DOHH2 (cell line): ENCODE data around the gene CASQ1.

Experiments used
- H3F3A ChIP-seq: fragments of 200-600 bp; sonication (generic), shearing (Covaris generic); 2 replicates; pipeline ENCODE4 v1.6.0; 2016; ENCODE audit warnings: antibody characterized with exemption, mild to moderate bottlenecking; ENCODE audit not compliant: control insufficient read depth, insufficient read depth
- H3K27ac ChIP-seq: fragments of 200-600 bp; sonication (generic); 2 replicates; pipeline ENCODE4 v1.5.1; 2014; ENCODE audit warnings: low read depth, mild to moderate bottlenecking, low read length, moderate library complexity
- H3K27me3 ChIP-seq: fragments of 200-600 bp; sonication (generic); 2 replicates; pipeline ENCODE4 v1.6.1; 2014; ENCODE audit warnings: mild to moderate bottlenecking, low read length, mixed read lengths; ENCODE audit not compliant: control insufficient read depth
- H3K36me3 ChIP-seq: fragments of 200-600 bp; sonication (generic); 2 replicates; pipeline ENCODE4 v1.6.1; 2014; ENCODE audit warnings: mild to moderate bottlenecking, low read length, moderate library complexity, mixed read lengths; ENCODE audit not compliant: control insufficient read depth
- H3K4me1 ChIP-seq: fragments of 200-600 bp; sonication (generic); 2 replicates; pipeline ENCODE4 v1.6.1; 2014; ENCODE audit warnings: mild to moderate bottlenecking, low read length, mixed read lengths; ENCODE audit not compliant: control insufficient read depth
- H3K4me2 ChIP-seq: fragments of 200-600 bp; sonication (generic); 2 replicates; pipeline ENCODE4 v1.6.0; 2014; ENCODE audit warnings: mild to moderate bottlenecking, low read length, moderate library complexity
- H3K4me3 ChIP-seq: fragments of 200-600 bp; sonication (generic); 2 replicates; pipeline ENCODE4 v1.5.1; 2014; ENCODE audit warnings: mild to moderate bottlenecking, low read length, mixed read lengths
- H3K79me2 ChIP-seq: fragments of 200-600 bp; sonication (generic); 2 replicates; pipeline ENCODE4 v1.6.1; 2014; ENCODE audit warnings: mild to moderate bottlenecking, low read length, mixed read lengths; ENCODE audit not compliant: control insufficient read depth
- H3K9me2 ChIP-seq: fragments of 200-600 bp; sonication (generic); replicated peaks from 2 replicates; pipeline ENCODE4 v1.6.1; 2014; ENCODE audit warnings: mild to moderate bottlenecking, low read length, mixed read lengths; ENCODE audit not compliant: control insufficient read depth
- H3K9me3 ChIP-seq: fragments of 200-600 bp; sonication (generic); 2 replicates; pipeline ENCODE4 v1.6.1; 2014; ENCODE audit warnings: antibody characterized with exemption, low read length, mixed read lengths; ENCODE audit not compliant: control insufficient read depth, insufficient read depth
- H4K20me1 ChIP-seq: fragments of 200-600 bp; sonication (generic); 2 replicates; pipeline ENCODE4 v1.6.0; 2014; ENCODE audit warnings: low read depth, mild to moderate bottlenecking, antibody characterized with exemption, low read length, moderate library complexity; ENCODE audit not compliant: control insufficient read depth, insufficient read depth
- CTCF ChIP-seq: fragments of 200-600 bp; sonication (generic); IDR thresholded peaks from one replicate; pipeline ENCODE4 v1.5.1; 2014; ENCODE audit warnings: antibody characterized with exemption, mild to moderate bottlenecking, low read depth, low read length; ENCODE audit not compliant: poor library complexity, severe bottlenecking
- EZH2phosphoT487 ChIP-seq: fragments of 200-600 bp; sonication (generic); IDR thresholded peaks from 2 replicates; pipeline ENCODE4 v1.6.1; 2017; ENCODE audit warnings: borderline replicate concordance, mild to moderate bottlenecking, antibody characterized with exemption, low read length, moderate library complexity, mixed read lengths

The CASQ1 gene

GRCh38 chr1:160206036-160206389, 15.6 kb downstream of the CASQ1 start:
- no peaks in the 10 kb centered on the region for H3K9me2 ChIP-seq
- H3K27ac ChIP-seq: peak overlapping the region; percentile 100
- peaks cover 58% of the 10 kb centered on the region for H3K79me2 ChIP-seq
- H4K20me1 ChIP-seq: no peaks in the 10 kb centered on the region; the same call in 1 of the 2 replicates
- peak overlapping the region; percentile 93 for H3K4me2 ChIP-seq
- H3K4me1 ChIP-seq: peaks cover 43% of the 10 kb centered on the region
- no peaks in the 10 kb centered on the region for H3K27me3 ChIP-seq
- peaks cover 10% of the 10 kb centered on the region for H3F3A ChIP-seq
- H3K36me3 ChIP-seq: peaks cover 56% of the 10 kb centered on the region
- TF ChIP-seq CTCF: no peak
- no peak for TF ChIP-seq EZH2phosphoT487
- peak overlapping the region; percentile 97 for H3K4me3 ChIP-seq
- H3K9me3 ChIP-seq: no peaks in the 10 kb centered on the region

GRCh38 chr1:160206421-160207117, 16.2 kb downstream of the CASQ1 start:
- peak overlapping the region; percentile 93 for H3K4me2 ChIP-seq
- no peaks in the 10 kb centered on the region for H3K27me3 ChIP-seq
- H3K4me1 ChIP-seq: peaks cover 42% of the 10 kb centered on the region
- peaks cover 10% of the 10 kb centered on the region for H3F3A ChIP-seq
- peak overlapping the region; percentile 97 for H3K4me3 ChIP-seq
- TF ChIP-seq CTCF (no peak), EZH2phosphoT487 (no peak)
- H3K9me3 ChIP-seq: no peaks in the 10 kb centered on the region
- peaks cover 62% of the 10 kb centered on the region for H3K36me3 ChIP-seq
- peaks cover 60% of the 10 kb centered on the region for H3K79me2 ChIP-seq
- no peaks in the 10 kb centered on the region for H3K9me2 ChIP-seq
- no peaks in the 10 kb centered on the region; the same call in 1 of the 2 replicates for H4K20me1 ChIP-seq
- H3K27ac ChIP-seq: peak overlapping the region; percentile 100

GRCh38 chr1:160207118-160207650, 16.8 kb downstream of the CASQ1 start:
- Histone ChIP-seq H3K4me1 (peaks cover 42% of the 10 kb centered on the region), H3K79me2 (peaks cover 60% of the 10 kb centered on the region), H3K4me3 (peak overlapping the region; percentile 97), H3K9me3 (no peaks in the 10 kb centered on the region), H3K27ac (peak overlapping the region; percentile 100), H3K36me3 (peaks cover 68% of the 10 kb centered on the region), H3K27me3 (no peaks in the 10 kb centered on the region), H4K20me1 (no peaks in the 10 kb centered on the region; the same call in 1 of the 2 replicates), H3F3A (peaks cover 10% of the 10 kb centered on the region), H3K4me2 (peak overlapping the region; percentile 93), H3K9me2 (no peaks in the 10 kb centered on the region)
- TF ChIP-seq CTCF: no peak
- no peak for TF ChIP-seq EZH2phosphoT487
